ENCODE results near the gene KDM2A.
A peak's percentile ranks its signal among the peaks of the same experiment; 100 is the strongest.
"Not testable (repeated sequence)": the region's sequence is repeated elsewhere in the genome, so short reads cannot be mapped to it uniquely, and the experiment has no call there.

Gene KDM2A

GRCh38 chr11:67260406-67260805 is 141.3 kb downstream of the KDM2A start:
- H3K9me3 ChIP-seq (ENCODE audit: severe bottlenecking), result no peaks in the 10 kb centered on the region
- peaks cover 10% of the 10 kb centered on the region for H3K36me3 ChIP-seq (ENCODE audit: low read depth)
- TF ChIP-seq CTCF (IDR thresholded peaks at IDR 0.05; ENCODE audit: poor library complexity, severe bottlenecking), result no peak
- peaks cover 19% of the 10 kb centered on the region for H3K4me1 ChIP-seq (ENCODE audit: insufficient read depth, poor library complexity, severe bottlenecking)
- no peak for ATAC-seq (ENCODE audit: low read depth)
- no peak overlapping the region for H3K4me3 ChIP-seq (ENCODE audit: severe bottlenecking)
- no peaks in the 10 kb centered on the region for H3K27me3 ChIP-seq (ENCODE audit: insufficient read depth, poor library complexity, severe bottlenecking)
- no peak for DNase-seq (ENCODE audit: low spot score)
- H3K27ac ChIP-seq (ENCODE audit: poor library complexity, severe bottlenecking), result no peak overlapping the region

- peak; percentile 66 for DNase-seq (ENCODE audit: low spot score)
- H3K27me3 ChIP-seq (ENCODE audit: insufficient read depth, poor library complexity, severe bottlenecking); H3K27ac ChIP-seq (ENCODE audit: poor library complexity, severe bottlenecking); H3K9me3 ChIP-seq (ENCODE audit: severe bottlenecking); H3K36me3 ChIP-seq (ENCODE audit: low read depth); ATAC-seq (ENCODE audit: low read depth): not testable (repeated sequence)
- H3K4me1 ChIP-seq (ENCODE audit: insufficient read depth, poor library complexity, severe bottlenecking), result peaks cover 19% of the 10 kb centered on the region
- peak overlapping the region; percentile 9 for H3K4me3 ChIP-seq (ENCODE audit: severe bottlenecking)
These were observed 142.0 kb downstream of the KDM2A start for GRCh38 chr11:67260885-67261639.

GRCh38 chr11:67261640-67261945 is 142.5 kb downstream of the KDM2A start:
- DNase-seq (ENCODE audit: low spot score) (no peak), ATAC-seq (ENCODE audit: low read depth) (no peak)
- Histone ChIP-seq H3K27ac (ENCODE audit: poor library complexity, severe bottlenecking) (no peak overlapping the region), H3K9me3 (ENCODE audit: severe bottlenecking) (no peaks in the 10 kb centered on the region), H3K4me3 (ENCODE audit: severe bottlenecking) (no peak overlapping the region), H3K27me3 (ENCODE audit: insufficient read depth, poor library complexity, severe bottlenecking) (no peaks in the 10 kb centered on the region), H3K4me1 (ENCODE audit: insufficient read depth, poor library complexity, severe bottlenecking) (peaks cover 19% of the 10 kb centered on the region), H3K36me3 (ENCODE audit: low read depth) (peaks cover 6% of the 10 kb centered on the region; the same call in 1 of the 2 replicates)
- TF ChIP-seq CTCF (IDR thresholded peaks at IDR 0.05; ENCODE audit: poor library complexity, severe bottlenecking), result no peak

GRCh38 chr11:67261946-67262681 is 143.1 kb downstream of the KDM2A start:
- Histone ChIP-seq H3K36me3 (ENCODE audit: low read depth) (peaks cover 3% of the 10 kb centered on the region; the same call in 1 of the 2 replicates), H3K4me3 (ENCODE audit: severe bottlenecking) (no peak overlapping the region), H3K27me3 (ENCODE audit: insufficient read depth, poor library complexity, severe bottlenecking) (no peaks in the 10 kb centered on the region), H3K4me1 (ENCODE audit: insufficient read depth, poor library complexity, severe bottlenecking) (peaks cover 19% of the 10 kb centered on the region), H3K9me3 (ENCODE audit: severe bottlenecking) (no peaks in the 10 kb centered on the region), H3K27ac (ENCODE audit: poor library complexity, severe bottlenecking) (peak overlapping the region; percentile 57)
- ATAC-seq (ENCODE audit: low read depth), result no peak
- TF ChIP-seq CTCF (IDR thresholded peaks at IDR 0.05; ENCODE audit: poor library complexity, severe bottlenecking), result no peak
- DNase-seq (ENCODE audit: low spot score), result peak; percentile 53

- H3K4me3 ChIP-seq (ENCODE audit: severe bottlenecking), result no peak overlapping the region
- H3K27ac ChIP-seq (ENCODE audit: poor library complexity, severe bottlenecking), result peak overlapping the region; percentile 57
- H3K36me3 ChIP-seq (ENCODE audit: low read depth), result peaks cover 4% of the 10 kb centered on the region
- no peaks in the 10 kb centered on the region for H3K9me3 ChIP-seq (ENCODE audit: severe bottlenecking)
- H3K4me1 ChIP-seq (ENCODE audit: insufficient read depth, poor library complexity, severe bottlenecking), result peaks cover 21% of the 10 kb centered on the region
- DNase-seq (ENCODE audit: low spot score) (peak; percentile 81), ATAC-seq (ENCODE audit: low read depth) (peak; percentile 71)
- TF ChIP-seq CTCF (IDR thresholded peaks at IDR 0.05; ENCODE audit: poor library complexity, severe bottlenecking), result peak; percentile 93
- H3K27me3 ChIP-seq (ENCODE audit: insufficient read depth, poor library complexity, severe bottlenecking), result no peaks in the 10 kb centered on the region
These were observed 143.9 kb downstream of the KDM2A start for GRCh38 chr11:67262731-67263675.

Measured in RWPE2 (cell line).